K562 (cell line): ENCODE measurements around the gene CCDC136.

Experiments used
- ATF3 ChIP-seq, 2 experiments: fragments of 450-650 bp in 1 of 2; sonication (generic) in 1 of 2; formaldehyde crosslinking in 1 of 2; IDR thresholded peaks in 1 of 2; conservative IDR thresholded peaks in 1 of 2; 2 replicates each; pipeline versions ENCODE4 v1.6.1 to v1.8.1; 2016 to 2023; ENCODE audit warnings: mild to moderate bottlenecking in 2 of 2, moderate library complexity in 2 of 2, inconsistent platforms in 1 of 2, missing genetic modification reagents in 1 of 2
- CHD2 ChIP-seq: IDR thresholded peaks from 2 replicates; pipeline ENCODE4 v1.6.1; 2011; ENCODE audit warnings: low read depth, low read length
- CREB1 ChIP-seq, 2 experiments: sonication (generic) in 1 of 2; formaldehyde crosslinking in 1 of 2; IDR thresholded peaks; 2 replicates each; pipeline versions ENCODE4 v1.6.1 to v1.8.0; 2012 to 2022; ENCODE audit warnings: inconsistent platforms in 1 of 2, mild to moderate bottlenecking in 1 of 2, missing genetic modification reagents in 1 of 2, moderate library complexity in 1 of 2
- HCFC1 ChIP-seq: IDR thresholded peaks from 2 replicates; pipeline ENCODE4 v1.6.1; 2012; ENCODE audit warnings: low read depth, low read length, improper control_type of control experiment
- MAX ChIP-seq: sonication (generic); formaldehyde crosslinking; IDR thresholded peaks from 2 replicates; pipeline ENCODE4 v1.9.0; 2022; ENCODE audit warnings: mild to moderate bottlenecking, missing genetic modification reagents
- POLR2A ChIP-seq: fragments of 450-650 bp; conservative IDR thresholded peaks from 2 replicates; pipeline ENCODE4 v1.6.1; 2016
- POLR2AphosphoS5 ChIP-seq: IDR thresholded peaks from 2 replicates; pipeline ENCODE4 v1.6.1; 2011; ENCODE audit warnings: mild to moderate bottlenecking, low read depth, low read length, moderate library complexity; ENCODE audit not compliant: control insufficient read depth, insufficient read depth
- SETDB1 ChIP-seq: IDR thresholded peaks from one replicate; pipeline ENCODE4 v1.6.1; 2012; ENCODE audit warnings: low read length, control low read depth, inconsistent platforms
- TBP ChIP-seq: optimal IDR thresholded peaks from 2 replicates; pipeline ENCODE3; 2011; ENCODE audit warnings: low read depth, low read length, improper control_type of control experiment
- TF ChIP-seq, protein P1 (sequence below), 3 experiments: fragments of 200-800 bp in 1 of 3; fragments of 250-450 bp in 1 of 3; fragments of 450-650 bp in 1 of 3; sonication (Bioruptor Pico) in 1 of 3; sonication (Bioruptor generic) in 1 of 3; formaldehyde crosslinking in 1 of 3; IDR thresholded peaks; 2 replicates each; pipeline versions ENCODE4 v1.6.1 to v1.8.0; 2016 to 2022; ENCODE audit warnings: mild to moderate bottlenecking in 2 of 3, missing genetic modification characterization in 2 of 3, missing compliant biosample characterization in 1 of 3, moderate library complexity in 1 of 3

GRCh38 chr7:128833148-128833945 is 41.6 kb downstream of the CCDC136 start:
- TF ChIP-seq MAX (CRISPR knock-in tag): no peak
- TF ChIP-seq ATF3 (IDR thresholded peaks at IDR 0.05): no peak
- TF ChIP-seq ATF3 (CRISPR knock-in tag; conservative IDR thresholded peaks at IDR 0.05): no peak
- TF ChIP-seq POLR2AphosphoS5: no peak
- no peak for TF ChIP-seq SETDB1
- no peak for TF ChIP-seq HCFC1
- no peak for TF ChIP-seq POLR2A
- TF ChIP-seq, protein P1, sequence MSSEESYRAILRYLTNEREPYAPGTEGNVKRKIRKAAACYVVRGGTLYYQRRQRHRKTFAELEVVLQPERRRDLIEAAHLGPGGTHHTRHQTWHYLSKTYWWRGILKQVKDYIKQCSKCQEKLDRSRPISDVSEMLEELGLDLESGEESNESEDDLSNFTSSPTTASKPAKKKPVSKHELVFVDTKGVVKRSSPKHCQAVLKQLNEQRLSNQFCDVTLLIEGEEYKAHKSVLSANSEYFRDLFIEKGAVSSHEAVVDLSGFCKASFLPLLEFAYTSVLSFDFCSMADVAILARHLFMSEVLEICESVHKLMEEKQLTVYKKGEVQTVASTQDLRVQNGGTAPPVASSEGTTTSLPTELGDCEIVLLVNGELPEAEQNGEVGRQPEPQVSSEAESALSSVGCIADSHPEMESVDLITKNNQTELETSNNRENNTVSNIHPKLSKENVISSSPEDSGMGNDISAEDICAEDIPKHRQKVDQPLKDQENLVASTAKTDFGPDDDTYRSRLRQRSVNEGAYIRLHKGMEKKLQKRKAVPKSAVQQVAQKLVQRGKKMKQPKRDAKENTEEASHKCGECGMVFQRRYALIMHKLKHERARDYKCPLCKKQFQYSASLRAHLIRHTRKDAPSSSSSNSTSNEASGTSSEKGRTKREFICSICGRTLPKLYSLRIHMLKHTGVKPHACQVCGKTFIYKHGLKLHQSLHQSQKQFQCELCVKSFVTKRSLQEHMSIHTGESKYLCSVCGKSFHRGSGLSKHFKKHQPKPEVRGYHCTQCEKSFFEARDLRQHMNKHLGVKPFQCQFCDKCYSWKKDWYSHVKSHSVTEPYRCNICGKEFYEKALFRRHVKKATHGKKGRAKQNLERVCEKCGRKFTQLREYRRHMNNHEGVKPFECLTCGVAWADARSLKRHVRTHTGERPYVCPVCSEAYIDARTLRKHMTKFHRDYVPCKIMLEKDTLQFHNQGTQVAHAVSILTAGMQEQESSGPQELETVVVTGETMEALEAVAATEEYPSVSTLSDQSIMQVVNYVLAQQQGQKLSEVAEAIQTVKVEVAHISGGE (CRISPR knock-in tag; IDR thresholded peaks at IDR 0.05): no peak
- TF ChIP-seq CREB1 (IDR thresholded peaks at IDR 0.05): no peak
- TF ChIP-seq CREB1 (CRISPR knock-in tag; IDR thresholded peaks at IDR 0.05): peak; percentile 41; the same call in 1 of the 2 replicates
- no peak for TF ChIP-seq CHD2
- no peak for TF ChIP-seq TBP
